Ectodermal cell (in vitro differentiated cells): ENCODE results near the gene GMIP.

Experiments
- H3K27ac ChIP-seq: 2 replicates; pipeline ENCODE4 v1.7.0; 2013; ENCODE audit warnings: mild to moderate bottlenecking, low read depth, low read length; ENCODE audit not compliant: insufficient read depth, poor library complexity, severe bottlenecking
- H3K27me3 ChIP-seq: 2 replicates; pipeline ENCODE4 v1.7.0; 2013; ENCODE audit warnings: mild to moderate bottlenecking, low read length; ENCODE audit not compliant: insufficient read depth, control insufficient read depth, poor library complexity, severe bottlenecking
- H3K36me3 ChIP-seq: one replicate; pipeline ENCODE4 v1.7.0; 2013; ENCODE audit warnings: low read length; ENCODE audit not compliant: control insufficient read depth, insufficient read depth
- H3K4me1 ChIP-seq: one replicate; pipeline ENCODE4 v1.7.0; 2013; ENCODE audit warnings: low read length; ENCODE audit not compliant: control insufficient read depth, insufficient read depth
- H3K4me3 ChIP-seq: 2 replicates; pipeline ENCODE4 v1.7.0; 2013; ENCODE audit warnings: low read depth, low read length, control low read depth; ENCODE audit not compliant: insufficient read depth
- H3K9me3 ChIP-seq: 2 replicates; pipeline ENCODE4 v1.7.0; 2013; ENCODE audit warnings: mild to moderate bottlenecking, low read length, moderate library complexity; ENCODE audit not compliant: control insufficient read depth
- WGBS, 2 experiments: methylation state at CpG; one replicate each; pipeline ENCODE4 v1.1.7; 2013; ENCODE audit warnings: missing lambda C conversion rate in 2 of 2; 5-methylcytosine and 5-hydroxymethylcytosine counted together

GMIP gene

GRCh38 chr19:19627621-19628500 lies 15.6 kb downstream of the GMIP start, which contains the start of gene LPAR2:
Gene LPAR2, minus strand, starts transcription at chr19:19628220. Its CDS starts 945 bp downstream, at chr19:19627275.
- WGBS, 2 experiments: 0 to 1% methylated on average over 87 of the region's 87 CpGs

GRCh38 chr19:19626516-19627472 lies 16.7 kb downstream of the GMIP start:
- H3K36me3 ChIP-seq: peaks cover 23% of the 10 kb centered on the region
- H3K27me3 ChIP-seq: no peaks in the 10 kb centered on the region
- H3K9me3 ChIP-seq: no peaks in the 10 kb centered on the region
- WGBS, 2 experiments: 93% methylated on average over 48 of the region's 48 CpGs
- H3K4me3 ChIP-seq: peak overlapping the region; percentile 73
- H3K27ac ChIP-seq: no peak overlapping the region
- peaks cover 12% of the 10 kb centered on the region for H3K4me1 ChIP-seq

More at GRCh38 chr19:19627621-19628500, 15.6 kb downstream of the GMIP start, which contains the start of gene LPAR2:
- H3K9me3 ChIP-seq: no peaks in the 10 kb centered on the region
- peak within 1 kb of the TSS; percentile 73 for H3K4me3 ChIP-seq
- peak within 1 kb of the TSS; percentile 20 for H3K27ac ChIP-seq
- H3K4me1 ChIP-seq: peaks cover 12% of the 10 kb centered on the region
- peaks cover 16% of the 10 kb centered on the region for H3K36me3 ChIP-seq
- no peaks in the 10 kb centered on the region for H3K27me3 ChIP-seq

GRCh38 chr19:19624032-19624570 lies 19.4 kb downstream of the GMIP start:
- Histone ChIP-seq H3K4me3 (no peak overlapping the region), H3K27me3 (no peaks in the 10 kb centered on the region), H3K36me3 (peaks cover 23% of the 10 kb centered on the region), H3K4me1 (peaks cover 12% of the 10 kb centered on the region), H3K9me3 (no peaks in the 10 kb centered on the region), H3K27ac (no peak overlapping the region)
- WGBS, 2 experiments: 94 to 97% methylated on average over 19 of the region's 19 CpGs

GRCh38 chr19:19623383-19623782 lies 20.1 kb downstream of the GMIP start:
- Histone ChIP-seq H3K36me3 (peaks cover 23% of the 10 kb centered on the region), H3K4me3 (no peak overlapping the region), H3K9me3 (no peaks in the 10 kb centered on the region), H3K27me3 (no peaks in the 10 kb centered on the region), H3K27ac (no peak overlapping the region), H3K4me1 (peaks cover 12% of the 10 kb centered on the region)
- 94 to 97% methylated on average over 5 of the region's 5 CpGs for WGBS, 2 experiments

- no peaks in the 10 kb centered on the region for H3K9me3 ChIP-seq
- 87 to 89% methylated on average over 7 of the region's 7 CpGs for WGBS, 2 experiments
- peaks cover 23% of the 10 kb centered on the region for H3K36me3 ChIP-seq
- H3K27ac ChIP-seq: no peak overlapping the region
- H3K4me3 ChIP-seq: no peak overlapping the region
- H3K4me1 ChIP-seq: no peaks in the 10 kb centered on the region
- H3K27me3 ChIP-seq: peaks cover 12% of the 10 kb centered on the region
These were observed 23.6 kb downstream of the GMIP start for GRCh38 chr19:19619849-19620210.

- Histone ChIP-seq H3K27me3 (peaks cover 12% of the 10 kb centered on the region), H3K27ac (no peak overlapping the region), H3K36me3 (peaks cover 19% of the 10 kb centered on the region), H3K4me3 (peak overlapping the region; percentile 54), H3K9me3 (no peaks in the 10 kb centered on the region), H3K4me1 (no peaks in the 10 kb centered on the region)
- 89% methylated on average over 21 of the region's 21 CpGs for WGBS, 2 experiments
These were observed 24.1 kb downstream of the GMIP start for GRCh38 chr19:19619181-19619848.

- WGBS, 2 experiments: 8 to 9% methylated on average over 80 of the region's 80 CpGs
- Histone ChIP-seq H3K36me3 (peaks cover 10% of the 10 kb centered on the region), H3K27ac (no peak within 1 kb of the TSS), H3K4me1 (no peaks in the 10 kb centered on the region), H3K9me3 (no peaks in the 10 kb centered on the region), H3K27me3 (peaks cover 12% of the 10 kb centered on the region), H3K4me3 (peak within 1 kb of the TSS; percentile 54)
These were observed 25.0 kb downstream of the GMIP start, which contains the start of gene PBX4 for GRCh38 chr19:19618219-19619051. Gene PBX4, minus strand, starts transcription at chr19:19618687. Its CDS starts 58 bp downstream, at chr19:19618629.

- no peaks in the 10 kb centered on the region for H3K4me1 ChIP-seq
- H3K4me3 ChIP-seq: no peak overlapping the region
- H3K27me3 ChIP-seq: peaks cover 12% of the 10 kb centered on the region
- no peak overlapping the region for H3K27ac ChIP-seq
- 90 to 100% methylated on average over 1 to 3 of the region's 3 CpGs for WGBS, 2 experiments
- no peaks in the 10 kb centered on the region for H3K9me3 ChIP-seq
- no peaks in the 10 kb centered on the region for H3K36me3 ChIP-seq
These were observed 28.4 kb downstream of the GMIP start for GRCh38 chr19:19615086-19615485.

- WGBS, 2 experiments: 90 to 92% methylated on average over 4 of the region's 4 CpGs
- Histone ChIP-seq H3K9me3 (no peaks in the 10 kb centered on the region), H3K27ac (no peak overlapping the region), H3K36me3 (no peaks in the 10 kb centered on the region), H3K27me3 (peaks cover 12% of the 10 kb centered on the region), H3K4me1 (no peaks in the 10 kb centered on the region), H3K4me3 (no peak overlapping the region)
These were observed 30.0 kb downstream of the GMIP start for GRCh38 chr19:19613506-19613905.
